ENCODE data around the gene RNU1-2. TPM values are rescaled to one million over a fixed set of nuclear protein-coding genes. Genes with fewer than 3 reads are reported as not detected.
"Not testable (repeated sequence)": the region's sequence is repeated elsewhere in the genome, so short reads cannot be mapped to it uniquely, and the experiment has no call there.

Gene RNU1-2
- polyA plus RNA-seq, 1 donor from 2014 or later: not detected

GRCh38 chr1:16927256-16927655, 31.5 kb downstream of the RNU1-2 start:
- Histone ChIP-seq H3K4me2 (ENCODE audit: low read length) (peak overlapping the region; percentile 55), H3K36me3 (ENCODE audit: insufficient read depth, low read length) (no peaks in the 10 kb centered on the region), H3K9ac (ENCODE audit: low read length) (peak overlapping the region; percentile 59), H3K9me2 (ENCODE audit: insufficient read depth, low read length) (no peaks in the 10 kb centered on the region), H3K27me3 (ENCODE audit: insufficient read depth, low read depth, low read length) (no peaks in the 10 kb centered on the region), H3K9me3 (ENCODE audit: low read length) (no peaks in the 10 kb centered on the region), H4K20me1 (ENCODE audit: insufficient read depth) (no peaks in the 10 kb centered on the region), H3F3A (ENCODE audit: insufficient read depth, low read length, poor library complexity, severe bottlenecking) (no peaks in the 10 kb centered on the region), H3K79me2 (replicated peaks; ENCODE audit: insufficient read depth, low read length) (peaks cover 7% of the 10 kb centered on the region), H2AFZ (ENCODE audit: low read depth, low read length) (no peak overlapping the region), H3K27ac (ENCODE audit: low read length) (peak overlapping the region; percentile 80), H3K4me3 (ENCODE audit: low read length) (peak overlapping the region; percentile 45)
- TF ChIP-seq POLR2AphosphoS5 (IDR thresholded peaks at IDR 0.05): no peak

- no peaks in the 10 kb centered on the region for H3F3A ChIP-seq (ENCODE audit: insufficient read depth, low read length, poor library complexity, severe bottlenecking)
- H3K36me3 ChIP-seq (ENCODE audit: insufficient read depth, low read length): no peaks in the 10 kb centered on the region
- H3K4me3 ChIP-seq (ENCODE audit: low read length): no peak overlapping the region
- TF ChIP-seq SMC3 (conservative IDR thresholded peaks at IDR 0.05; ENCODE audit: poor library complexity): no peak
- TF ChIP-seq EP300 (conservative IDR thresholded peaks at IDR 0.05; ENCODE audit: poor library complexity, severe bottlenecking): no peak
- no peak for TF ChIP-seq MXI1 (conservative IDR thresholded peaks at IDR 0.05; ENCODE audit: poor library complexity, severe bottlenecking)
- TF ChIP-seq RAD21 (conservative IDR thresholded peaks at IDR 0.05): no peak
- no peak for TF ChIP-seq CTCF (IDR thresholded peaks at IDR 0.05; ENCODE audit: poor library complexity, severe bottlenecking)
- TF ChIP-seq TAF1 (IDR thresholded peaks at IDR 0.05; ENCODE audit: low read depth): no peak
- TF ChIP-seq REST (IDR thresholded peaks at IDR 0.05; ENCODE audit: borderline replicate concordance): no peak
- no peak for TF ChIP-seq POLR2AphosphoS5 (IDR thresholded peaks at IDR 0.05)
- no peak for TF ChIP-seq EZH2 (IDR thresholded peaks at IDR 0.05; ENCODE audit: borderline replicate concordance, insufficient read depth, low read length, poor library complexity, severe bottlenecking)
- H3K9me2 ChIP-seq (ENCODE audit: insufficient read depth, low read length): no peaks in the 10 kb centered on the region
- H3K27me3 ChIP-seq (ENCODE audit: insufficient read depth, low read depth, low read length): no peaks in the 10 kb centered on the region
- H3K79me2 ChIP-seq (replicated peaks; ENCODE audit: insufficient read depth, low read length): peaks cover 7% of the 10 kb centered on the region
- H2AFZ ChIP-seq (ENCODE audit: low read depth, low read length): no peak overlapping the region
- H3K27ac ChIP-seq (ENCODE audit: low read length): peak overlapping the region; percentile 80
- peak overlapping the region; percentile 59 for H3K9ac ChIP-seq (ENCODE audit: low read length)
- H3K4me2 ChIP-seq (ENCODE audit: low read length): no peak overlapping the region
- no peaks in the 10 kb centered on the region for H3K9me3 ChIP-seq (ENCODE audit: low read length)
- H4K20me1 ChIP-seq (ENCODE audit: insufficient read depth): no peaks in the 10 kb centered on the region
Observed at GRCh38 chr1:16927711-16928485, 32.1 kb downstream of the RNU1-2 start.

GRCh38 chr1:16929146-16930041, 33.6 kb downstream of the RNU1-2 start:
- not testable (repeated sequence) for H3K4me2 ChIP-seq (ENCODE audit: low read length); H3K36me3 ChIP-seq (ENCODE audit: insufficient read depth, low read length); H3K79me2 ChIP-seq (replicated peaks; ENCODE audit: insufficient read depth, low read length); H3K9me2 ChIP-seq (ENCODE audit: insufficient read depth, low read length); H3F3A ChIP-seq (ENCODE audit: insufficient read depth, low read length, poor library complexity, severe bottlenecking); H2AFZ ChIP-seq (ENCODE audit: low read depth, low read length); H3K27me3 ChIP-seq (ENCODE audit: insufficient read depth, low read depth, low read length); H3K9me3 ChIP-seq (ENCODE audit: low read length); H3K27ac ChIP-seq (ENCODE audit: low read length); H3K4me3 ChIP-seq (ENCODE audit: low read length); H3K9ac ChIP-seq (ENCODE audit: low read length); H4K20me1 ChIP-seq (ENCODE audit: insufficient read depth)

- H3F3A ChIP-seq (ENCODE audit: insufficient read depth, low read length, poor library complexity, severe bottlenecking); H3K9me3 ChIP-seq (ENCODE audit: low read length); H2AFZ ChIP-seq (ENCODE audit: low read depth, low read length); H4K20me1 ChIP-seq (ENCODE audit: insufficient read depth); H3K9me2 ChIP-seq (ENCODE audit: insufficient read depth, low read length); H3K79me2 ChIP-seq (replicated peaks; ENCODE audit: insufficient read depth, low read length); H3K4me2 ChIP-seq (ENCODE audit: low read length); H3K36me3 ChIP-seq (ENCODE audit: insufficient read depth, low read length); H3K9ac ChIP-seq (ENCODE audit: low read length); H3K27ac ChIP-seq (ENCODE audit: low read length); H3K4me3 ChIP-seq (ENCODE audit: low read length); H3K27me3 ChIP-seq (ENCODE audit: insufficient read depth, low read depth, low read length): not testable (repeated sequence)
Observed at GRCh38 chr1:16931206-16931934, 35.6 kb downstream of the RNU1-2 start.
